Colonic mucosa (tissue), 4 donors: ENCODE results near the gene TP53. TPM values are rescaled to one million over a fixed set of nuclear protein-coding genes. Genes with fewer than 3 reads are reported as not detected.

Source experiments
- DNase-seq: peaks from one replicate; pipeline ENCODE4 v3.0.0-alpha.2; 2020
- H3K27ac ChIP-seq: fragments of 200-600 bp; one replicate; pipeline ENCODE4 v1.8.0; 2021
- H3K27me3 ChIP-seq: fragments of 200-600 bp; one replicate; pipeline ENCODE4 v1.8.0; 2021
- H3K36me3 ChIP-seq: fragments of 200-600 bp; one replicate; pipeline ENCODE4 v1.8.0; 2021
- H3K4me1 ChIP-seq: fragments of 200-600 bp; one replicate; pipeline ENCODE4 v1.8.0; 2021; ENCODE audit warnings: mild to moderate bottlenecking
- H3K4me3 ChIP-seq: fragments of 200-600 bp; one replicate; pipeline ENCODE4 v1.8.0; 2021
- H3K9ac ChIP-seq, 2 donors: one replicate each; pipeline ENCODE4 v1.7.0; 2013; ENCODE audit warnings: control low read depth in 2 of 2, low read depth in 2 of 2, low read length in 2 of 2
- H3K9me3 ChIP-seq: fragments of 200-600 bp; one replicate; pipeline ENCODE4 v1.8.0; 2021
- CTCF ChIP-seq: fragments of 200-600 bp; IDR thresholded peaks from one replicate; pipeline ENCODE4 v1.8.0; 2022; ENCODE audit warnings: antibody characterized with exemption, mild to moderate bottlenecking
- intact Hi-C: fragments of 100-400 bp; cut with DNase I; formaldehyde crosslinking; loops from one replicate; pipeline ENCODE4 v1.14.1; 2022
- total RNA-seq, 2 donors: library from RNA; stranded (reverse); fragmentation: NEBNext Ultra II Directional in 1 of 2; extraction: Animal tissue kit (Norgen Biotek cat#: 25700) in 1 of 2; gene quantifications; one replicate each; pipeline ENCODE4 v1.2.1, GENCODE V29; 2021
- donor health status: healthy.
- donor health status: DM: no; HTN: no; CAD: no.
- donor health status: DM: no; HTN: no; CAD: no.

Gene TP53
- total RNA-seq, result 10 to 100 TPM; 64.3 to 90.0 TPM

- intact Hi-C loops, result loop anchor here (5.0 kb wide), 1 partner anchor 55 kb away; the partner anchor contains the start of gene SHBG
- Histone ChIP-seq H3K4me3 (peak within 1 kb of the TSS; percentile 76), H3K27ac (peak within 1 kb of the TSS; percentile 97), H3K4me1 (peaks cover 11% of the 10 kb centered on the region), H3K9me3 (no peaks in the 10 kb centered on the region), H3K9ac (peak within 1 kb of the TSS; percentile 82 to 100), H3K27me3 (no peaks in the 10 kb centered on the region), H3K36me3 (no peaks in the 10 kb centered on the region)
- no peak for TF ChIP-seq CTCF
- peak; percentile 95 for DNase-seq
Observed at GRCh38 chr17:7687072-7687907, at the start of gene TP53. TP53 (minus strand) TSS chr17:7687490; CDS start chr17:7676594, 10,896 bp downstream.

- no peak for TF ChIP-seq CTCF
- no peak overlapping the region for H3K4me3 ChIP-seq
- no peaks in the 10 kb centered on the region for H3K36me3 ChIP-seq
- H3K27me3 ChIP-seq, result no peaks in the 10 kb centered on the region
- no peaks in the 10 kb centered on the region for H3K9me3 ChIP-seq
- DNase-seq, result no peak
- no peak overlapping the region for H3K9ac ChIP-seq
- intact Hi-C loops, result no loop called here
- H3K4me1 ChIP-seq, result no peaks in the 10 kb centered on the region
- no peak overlapping the region for H3K27ac ChIP-seq
Observed at GRCh38 chr17:7732981-7733539, 45.8 kb upstream of the TP53 start.

- no peak overlapping the region for H3K27ac ChIP-seq
- no peak for TF ChIP-seq CTCF
- intact Hi-C loops, result no loop called here
Observed at GRCh38 chr17:7729816-7730215, 42.5 kb upstream of the TP53 start.

GRCh38 chr17:7727886-7728285 is 40.6 kb upstream of the TP53 start:
- intact Hi-C loops, result no loop called here
- Histone ChIP-seq H3K27me3 (no peaks in the 10 kb centered on the region), H3K36me3 (no peaks in the 10 kb centered on the region), H3K27ac (no peak overlapping the region), H3K9me3 (no peaks in the 10 kb centered on the region), H3K4me1 (no peaks in the 10 kb centered on the region), H3K9ac (no peak overlapping the region), H3K4me3 (no peak overlapping the region)
- no peak for TF ChIP-seq CTCF
- DNase-seq, result no peak

More at GRCh38 chr17:7729816-7730215, 42.5 kb upstream of the TP53 start:
- H3K4me3 ChIP-seq, result no peak overlapping the region
- H3K9ac ChIP-seq, result no peak overlapping the region
- DNase-seq, result no peak
- no peaks in the 10 kb centered on the region for H3K4me1 ChIP-seq
- no peaks in the 10 kb centered on the region for H3K36me3 ChIP-seq
- no peaks in the 10 kb centered on the region for H3K27me3 ChIP-seq
- H3K9me3 ChIP-seq, result no peaks in the 10 kb centered on the region

- no peaks in the 10 kb centered on the region for H3K4me1 ChIP-seq
- no peak for TF ChIP-seq CTCF
- H3K9me3 ChIP-seq, result no peaks in the 10 kb centered on the region
- no peak overlapping the region for H3K27ac ChIP-seq
- no peak overlapping the region for H3K9ac ChIP-seq
- intact Hi-C loops, result no loop called here
- no peak overlapping the region for H3K4me3 ChIP-seq
- DNase-seq, result no peak
- peaks cover 1% of the 10 kb centered on the region for H3K27me3 ChIP-seq
- H3K36me3 ChIP-seq, result no peaks in the 10 kb centered on the region
Observed at GRCh38 chr17:7721612-7722011, 34.3 kb upstream of the TP53 start.
